GM12864 (cell line): ENCODE results near the gene C9orf85.

Source experiments
- DNase-seq: peaks from one replicate; pipeline ENCODE4 v3.0.0-alpha.2; 2011; ENCODE audit warnings: low read depth
- H3K4me3 ChIP-seq: 2 replicates; pipeline ENCODE4 v1.5.1; 2011; ENCODE audit warnings: mild to moderate bottlenecking, low read depth, low read length, control low read depth
- CTCF ChIP-seq: IDR thresholded peaks from 2 replicates; pipeline ENCODE4 v1.5.1; 2011; ENCODE audit warnings: low read depth, mild to moderate bottlenecking, moderate library complexity, low read length, control low read depth, inconsistent platforms; ENCODE audit errors: missing control alignments

Gene C9orf85

DNA sequence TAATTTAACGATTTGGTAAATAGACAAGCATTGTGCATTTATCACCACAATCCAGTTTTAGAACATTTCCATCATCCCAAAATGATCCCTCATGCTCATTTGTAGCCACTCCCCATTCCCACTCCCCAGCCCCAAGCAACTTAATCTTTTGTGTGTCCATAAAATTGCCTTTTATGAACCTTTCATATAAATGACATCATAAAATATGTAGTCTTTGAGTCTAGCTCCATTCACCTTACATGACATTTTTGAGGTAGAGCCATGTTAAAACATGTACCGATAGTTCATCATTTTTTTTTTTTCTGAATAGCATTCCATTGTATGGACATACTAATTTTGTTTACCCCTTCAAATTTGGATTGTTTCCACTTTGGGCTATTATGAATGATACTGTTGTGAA, 70.5 kb downstream of the C9orf85 start:
- DNase-seq: no peak
- no peak for TF ChIP-seq CTCF
- no peak overlapping the region for H3K4me3 ChIP-seq

GRCh38 chr9:71984403-71984802, 73.0 kb downstream of the C9orf85 start:
- no peak for DNase-seq
- no peak overlapping the region for H3K4me3 ChIP-seq
- no peak for TF ChIP-seq CTCF

- TF ChIP-seq CTCF: no peak
- no peak for DNase-seq
- H3K4me3 ChIP-seq: no peak overlapping the region
These were observed 73.4 kb downstream of the C9orf85 start for GRCh38 chr9:71984831-71985281.

DNA sequence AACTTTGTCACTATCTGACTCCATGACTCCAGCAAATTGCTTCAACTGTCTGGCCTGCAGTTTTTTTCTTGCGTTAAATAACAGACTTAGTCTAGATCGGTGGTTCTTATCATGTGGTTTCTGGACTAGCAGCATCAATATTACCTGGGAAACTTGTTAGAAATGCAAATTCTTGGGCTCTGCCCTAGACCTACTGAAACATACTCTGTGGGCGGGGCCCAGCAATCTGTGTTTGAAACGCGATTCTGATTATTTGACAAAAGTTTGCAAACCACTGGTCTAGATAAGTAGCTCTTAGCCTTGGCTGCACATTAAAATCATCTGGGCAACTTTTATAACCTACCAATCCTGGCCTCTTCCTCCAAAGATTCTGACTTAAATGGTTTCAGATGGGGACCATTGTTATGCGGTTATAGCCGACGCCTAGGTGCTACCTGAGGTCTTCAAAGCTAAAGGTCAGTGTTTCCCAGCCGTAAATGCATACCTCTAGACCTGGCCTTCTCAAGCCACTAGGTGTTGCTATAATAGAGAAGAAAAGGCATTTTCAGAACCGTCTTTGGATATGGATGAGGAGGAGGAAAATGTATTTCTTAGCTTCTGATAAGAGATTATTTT, 74.0 kb downstream of the C9orf85 start:
- H3K4me3 ChIP-seq: no peak overlapping the region
- TF ChIP-seq CTCF: no peak
- DNase-seq: no peak

- TF ChIP-seq CTCF: no peak
- H3K4me3 ChIP-seq: no peak overlapping the region
- DNase-seq: no peak
These were observed 75.5 kb downstream of the C9orf85 start for GRCh38 chr9:71986900-71987299.

- no peak overlapping the region for H3K4me3 ChIP-seq
- no peak for DNase-seq
- TF ChIP-seq CTCF: no peak
These were observed 76.3 kb downstream of the C9orf85 start for GRCh38 chr9:71987471-71988371.
